IPS-18a (cell line): ENCODE data around the gene HOXC10.

Source experiments
- H3K27ac ChIP-seq: one replicate; pipeline ENCODE4 v1.5.1; 2013; ENCODE audit warnings: low read length
- H3K27me3 ChIP-seq: one replicate; pipeline ENCODE4 v1.6.1; 2013; ENCODE audit warnings: mild to moderate bottlenecking, low read length; ENCODE audit not compliant: control insufficient read depth, insufficient read depth
- H3K36me3 ChIP-seq: one replicate; pipeline ENCODE4 v1.6.1; 2013; ENCODE audit warnings: low read depth, low read length; ENCODE audit not compliant: control insufficient read depth
- H3K4me1 ChIP-seq: one replicate; pipeline ENCODE4 v1.6.1; 2013; ENCODE audit warnings: low read depth, low read length; ENCODE audit not compliant: control insufficient read depth
- H3K4me3 ChIP-seq: one replicate; pipeline ENCODE4 v1.5.1; 2013; ENCODE audit warnings: low read length
- H3K9ac ChIP-seq: one replicate; pipeline ENCODE4 v1.6.1; 2013; ENCODE audit warnings: mild to moderate bottlenecking, low read length, moderate library complexity
- H3K9me3 ChIP-seq: one replicate; pipeline ENCODE4 v1.6.1; 2013; ENCODE audit warnings: low read depth, low read length; ENCODE audit not compliant: control insufficient read depth

Gene HOXC10

GRCh38 chr12:54015018-54015931, 30.3 kb downstream of the HOXC10 start:
- H3K4me1 ChIP-seq: peaks cover 4% of the 10 kb centered on the region
- H3K9ac ChIP-seq: no peak overlapping the region
- no peaks in the 10 kb centered on the region for H3K36me3 ChIP-seq
- no peaks in the 10 kb centered on the region for H3K9me3 ChIP-seq
- H3K27ac ChIP-seq: no peak overlapping the region
- H3K4me3 ChIP-seq: no peak overlapping the region
- H3K27me3 ChIP-seq: peaks cover 100% of the 10 kb centered on the region

- H3K36me3 ChIP-seq: no peaks in the 10 kb centered on the region
- no peak overlapping the region for H3K9ac ChIP-seq
- H3K9me3 ChIP-seq: no peaks in the 10 kb centered on the region
- H3K27me3 ChIP-seq: peaks cover 100% of the 10 kb centered on the region
- H3K4me1 ChIP-seq: peaks cover 4% of the 10 kb centered on the region
- no peak overlapping the region for H3K27ac ChIP-seq
- no peak overlapping the region for H3K4me3 ChIP-seq
These were observed 31.1 kb downstream of the HOXC10 start for GRCh38 chr12:54016051-54016450.

- Histone ChIP-seq H3K36me3 (no peaks in the 10 kb centered on the region), H3K27me3 (peaks cover 100% of the 10 kb centered on the region), H3K4me1 (peaks cover 4% of the 10 kb centered on the region), H3K27ac (no peak overlapping the region), H3K9ac (no peak overlapping the region), H3K9me3 (no peaks in the 10 kb centered on the region), H3K4me3 (no peak overlapping the region)
These were observed 31.6 kb downstream of the HOXC10 start for GRCh38 chr12:54016478-54016964.

GRCh38 chr12:54017027-54017788, 32.3 kb downstream of the HOXC10 start:
- H3K9me3 ChIP-seq: no peaks in the 10 kb centered on the region
- H3K4me3 ChIP-seq: peak overlapping the region; percentile 40
- H3K36me3 ChIP-seq: no peaks in the 10 kb centered on the region
- peaks cover 100% of the 10 kb centered on the region for H3K27me3 ChIP-seq
- H3K9ac ChIP-seq: no peak overlapping the region
- H3K27ac ChIP-seq: no peak overlapping the region
- peaks cover 4% of the 10 kb centered on the region for H3K4me1 ChIP-seq

- H3K9me3 ChIP-seq: no peaks in the 10 kb centered on the region
- no peaks in the 10 kb centered on the region for H3K36me3 ChIP-seq
- H3K27me3 ChIP-seq: peaks cover 100% of the 10 kb centered on the region
- H3K4me1 ChIP-seq: peaks cover 4% of the 10 kb centered on the region
- no peak overlapping the region for H3K9ac ChIP-seq
- H3K27ac ChIP-seq: no peak overlapping the region
- H3K4me3 ChIP-seq: peak overlapping the region; percentile 40
These were observed 33.0 kb downstream of the HOXC10 start for GRCh38 chr12:54017878-54018467.

- Histone ChIP-seq H3K36me3 (no peaks in the 10 kb centered on the region), H3K27ac (no peak overlapping the region), H3K9ac (no peak overlapping the region), H3K27me3 (peaks cover 100% of the 10 kb centered on the region), H3K9me3 (no peaks in the 10 kb centered on the region), H3K4me3 (peak overlapping the region; percentile 40), H3K4me1 (peaks cover 4% of the 10 kb centered on the region)
These were observed 33.6 kb downstream of the HOXC10 start for GRCh38 chr12:54018468-54018984.

GRCh38 chr12:54019091-54019811, 34.3 kb downstream of the HOXC10 start:
- no peaks in the 10 kb centered on the region for H3K9me3 ChIP-seq
- H3K27ac ChIP-seq: no peak overlapping the region
- H3K4me1 ChIP-seq: peaks cover 4% of the 10 kb centered on the region
- H3K27me3 ChIP-seq: peaks cover 100% of the 10 kb centered on the region
- H3K36me3 ChIP-seq: no peaks in the 10 kb centered on the region
- H3K4me3 ChIP-seq: no peak overlapping the region
- H3K9ac ChIP-seq: no peak overlapping the region

GRCh38 chr12:54019924-54020590, 35.1 kb downstream of the HOXC10 start:
- no peak overlapping the region for H3K4me3 ChIP-seq
- H3K36me3 ChIP-seq: no peaks in the 10 kb centered on the region
- H3K9ac ChIP-seq: peak overlapping the region; percentile 3
- H3K27ac ChIP-seq: no peak overlapping the region
- no peaks in the 10 kb centered on the region for H3K9me3 ChIP-seq
- peaks cover 100% of the 10 kb centered on the region for H3K27me3 ChIP-seq
- H3K4me1 ChIP-seq: peaks cover 4% of the 10 kb centered on the region

GRCh38 chr12:54020591-54021405, 35.9 kb downstream of the HOXC10 start:
- peaks cover 100% of the 10 kb centered on the region for H3K27me3 ChIP-seq

GRCh38 chr12:54021432-54022013, 36.6 kb downstream of the HOXC10 start:
- no peak overlapping the region for H3K9ac ChIP-seq
- H3K9me3 ChIP-seq: no peaks in the 10 kb centered on the region
- peaks cover 4% of the 10 kb centered on the region for H3K4me1 ChIP-seq
- no peaks in the 10 kb centered on the region for H3K36me3 ChIP-seq
- H3K4me3 ChIP-seq: no peak overlapping the region
- H3K27me3 ChIP-seq: peaks cover 100% of the 10 kb centered on the region
- no peak overlapping the region for H3K27ac ChIP-seq

More at GRCh38 chr12:54020591-54021405, 35.9 kb downstream of the HOXC10 start:
- H3K4me3 ChIP-seq: no peak overlapping the region
- H3K4me1 ChIP-seq: peaks cover 4% of the 10 kb centered on the region
- no peak overlapping the region for H3K27ac ChIP-seq
- H3K9ac ChIP-seq: peak overlapping the region; percentile 3
- no peaks in the 10 kb centered on the region for H3K9me3 ChIP-seq
- H3K36me3 ChIP-seq: no peaks in the 10 kb centered on the region
